ENCODE results near the gene CEP104. TPM values are rescaled to one million over a fixed set of nuclear protein-coding genes. Genes with fewer than 3 reads are reported as not detected.

Gene CEP104
- total and polyA plus RNA-seq, 9 of the 15 experiments (the other 6 are each of a cell fraction or from before 2014, with no cell fraction given): 11.2 to 63.4 (median 42.6) TPM

GRCh38 chr1:3780901-3781300, 76.1 kb downstream of the CEP104 start (continued):
- peak; percentile 80 for TF ChIP-seq POLR2G (IDR thresholded peaks at IDR 0.05; ENCODE audit: low read depth, low read length)
- peak; percentile 76 for TF ChIP-seq RBM22 (IDR thresholded peaks at IDR 0.05; ENCODE audit: low read depth, low read length, poor library complexity, severe bottlenecking)
- no peak for TF ChIP-seq FOXA3 (CRISPR knock-in tag; conservative IDR thresholded peaks at IDR 0.05 in 1 of 2, IDR thresholded peaks at IDR 0.05 in 1 of 2)
- no peak for TF ChIP-seq HINFP (tag; conservative IDR thresholded peaks at IDR 0.05; ENCODE audit: low read depth)
- 0 out of 2 replicates have a peak, but pooled peaks have one; percentile 14 for TF ChIP-seq CBX1 (IDR thresholded peaks at IDR 0.05; ENCODE audit: low read depth)
- TF ChIP-seq POLR2A (conservative IDR thresholded peaks at IDR 0.05): peak; percentile 51; the same call in 1 of the 2 replicates
- TF ChIP-seq OTX1 (CRISPR knock-in tag; IDR thresholded peaks at IDR 0.05): no peak
- no peak for TF ChIP-seq ZBTB7A (IDR thresholded peaks at IDR 0.05; ENCODE audit: borderline replicate concordance, control insufficient read depth, low read depth, low read length)

- H3K9ac ChIP-seq (ENCODE audit: insufficient read depth in 1 of 2, low read depth in 2 of 2, low read length in 2 of 2): peak overlapping the region in 1 of 2 experiments; percentile 37; a peak in 1 of 4 replicates
- in situ Hi-C loops (cut with MboI): no loop called here
- peak; percentile 23 for TF ChIP-seq POLR2A (conservative IDR thresholded peaks at IDR 0.05)
- TF ChIP-seq SP1 (CRISPR knock-in tag; IDR thresholded peaks at IDR 0.05): 0 out of 2 replicates have a peak, but pooled peaks have one; percentile 25
- TF ChIP-seq MECOM (CRISPR knock-in tag; IDR thresholded peaks at IDR 0.05): 0 out of 2 replicates have a peak, but pooled peaks have one; percentile 9
- peak in 1 of 2 experiments; percentile 3 for TF ChIP-seq E2F6 (IDR thresholded peaks at IDR 0.05; ENCODE audit: borderline replicate concordance in 1 of 2, extremely low read depth in 1 of 2, insufficient read depth in 1 of 2, insufficient read length in 1 of 2, low read depth in 1 of 2, low read length in 1 of 2, poor library complexity in 1 of 2, severe bottlenecking in 1 of 2)
- TF ChIP-seq E2F4 (CRISPR knock-in tag; IDR thresholded peaks at IDR 0.05; ENCODE audit: low read depth): no peak
- TF ChIP-seq HIVEP1 (CRISPR knock-in tag; IDR thresholded peaks at IDR 0.05): no peak
- no peak for TF ChIP-seq CHCHD3 (CRISPR knock-in tag; IDR thresholded peaks at IDR 0.05)
- no peak for TF ChIP-seq IRF1 (CRISPR knock-in tag; IDR thresholded peaks at IDR 0.05; ENCODE audit: borderline replicate concordance)
- no peak for TF ChIP-seq SNIP1 (IDR thresholded peaks at IDR 0.05; ENCODE audit: low read depth)
These were observed 77.0 kb downstream of the CEP104 start for GRCh38 chr1:3779912-3780416.

More at GRCh38 chr1:3779912-3780416, 77.0 kb downstream of the CEP104 start:
- H3K36me3 ChIP-seq (ENCODE audit: control insufficient read depth, insufficient read depth, low read length): peaks cover 71% of the 10 kb centered on the region
- H3K9me3 ChIP-seq (replicated peaks; ENCODE audit: control insufficient read depth, insufficient read depth, low read depth, low read length): no peaks in the 10 kb centered on the region
- BruUV-seq (replicated peaks): no TSS peak
- no peaks in the 10 kb centered on the region for H3K27me3 ChIP-seq (ENCODE audit: control insufficient read depth in 2 of 2, insufficient read depth in 2 of 2, low read length in 2 of 2)
- H2AFZ ChIP-seq (ENCODE audit: low read depth, low read length): no peak overlapping the region
- WGBS (ENCODE audit: insufficient coverage, low coverage, missing lambda C conversion rate): 94% methylated on average over 20 of the region's 20 CpGs
- no peak overlapping the region for H3K4me3 ChIP-seq
- no peak overlapping the region for H3K27ac ChIP-seq (ENCODE audit: extremely low read depth, low read depth, low read length)
- ATAC-seq: no peak
- POLR2A ChIA-PET: interaction anchor here (1.0 kb wide), 1 partner anchor 11 kb away, joined by 3 read pairs; no protein-coding TSS in a partner anchor
- intact Hi-C loops (cut with micrococcal nuclease): loop anchor here (5.0 kb wide), 1 partner anchor 77 kb away; the partner anchor contains the start of genes CEP104 and DFFB
- DNase-seq (ENCODE audit: extremely low read depth in 1 of 4, low spot score in 3 of 4): no peak
- peaks cover 15 to 54% of the 10 kb centered on the region in 2 experiments for H3K4me1 ChIP-seq (replicated peaks in 1 of 2; ENCODE audit: control insufficient read depth in 2 of 2, insufficient read depth in 2 of 2, low read length in 2 of 2)
- FAIRE-seq: no peak
- no peak overlapping the region for H3K4me2 ChIP-seq (ENCODE audit: insufficient read depth, low read length)
- peaks cover 5% of the 10 kb centered on the region for H3K9me1 ChIP-seq (ENCODE audit: control insufficient read depth, insufficient read depth, low read length)
- CTCF ChIA-PET (ENCODE audit: low intra/inter-chr PET ratio): no interaction called here
- no peaks in the 10 kb centered on the region for H4K20me1 ChIP-seq (replicated peaks; ENCODE audit: control insufficient read depth, insufficient read depth, low read length)
- peaks cover 6% of the 10 kb centered on the region; the same call in 2 of the 3 replicates for H3K79me2 ChIP-seq (ENCODE audit: control insufficient read depth, insufficient read depth, low read length)
